ENCODE measurements around the gene INPP5D. TPM values are rescaled to one million over a fixed set of nuclear protein-coding genes. Genes with fewer than 3 reads are reported as not detected.
"Not testable (repeated sequence)": the region's sequence is repeated elsewhere in the genome, so short reads cannot be mapped to it uniquely, and the experiment has no call there.

The INPP5D gene
- total RNA-seq, 1 donor = 302 TPM

DNA sequence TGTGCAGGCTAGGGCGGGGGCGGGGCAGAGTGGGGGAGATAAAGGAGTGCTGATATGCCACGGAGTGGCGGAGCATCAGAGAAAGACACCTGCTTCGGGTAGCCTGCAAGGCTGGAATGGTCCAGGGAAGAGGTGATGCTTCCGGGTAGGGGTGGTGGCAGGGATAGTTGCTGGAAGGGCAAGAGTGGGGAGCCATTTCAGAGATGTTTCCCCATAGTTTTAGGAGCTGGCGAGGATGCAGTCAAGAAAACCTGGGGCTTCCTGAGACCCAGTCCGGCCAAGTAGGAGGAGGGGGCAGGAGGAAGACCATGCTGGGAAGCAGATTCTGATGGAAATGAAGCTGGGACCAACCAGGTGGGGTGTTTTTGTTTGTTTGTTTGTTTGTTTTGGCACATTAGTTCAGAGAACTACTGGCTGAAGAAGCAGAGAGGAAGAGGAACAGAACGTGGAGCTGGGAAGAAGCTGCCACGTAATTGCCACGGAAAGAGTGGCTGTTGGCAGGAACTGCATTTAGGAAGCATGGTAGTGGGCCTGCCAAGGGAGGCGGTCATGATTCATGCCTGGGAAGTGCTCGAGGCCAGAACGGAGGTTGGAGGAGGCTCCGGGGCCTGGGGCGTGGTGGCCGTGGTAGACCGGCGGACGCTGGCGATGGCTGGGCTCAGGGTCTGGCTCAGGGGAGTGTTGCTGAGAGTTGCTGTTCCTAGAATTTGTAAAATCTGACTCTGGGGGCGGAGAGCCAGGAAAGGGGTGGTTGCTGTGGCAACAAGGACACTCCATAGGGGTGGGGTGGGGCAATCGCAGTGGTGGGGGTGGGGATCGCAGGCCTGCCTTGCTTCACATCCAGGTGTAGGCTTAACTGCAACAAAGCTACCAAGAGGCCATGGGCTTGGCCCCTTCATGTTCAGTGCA lies 8.6 kb upstream of the INPP5D start:
- DNase-seq (ENCODE audit: low read depth in 2 of 3, low spot score in 2 of 3) = peak in 1 of 3 donors; percentile 35

DNA sequence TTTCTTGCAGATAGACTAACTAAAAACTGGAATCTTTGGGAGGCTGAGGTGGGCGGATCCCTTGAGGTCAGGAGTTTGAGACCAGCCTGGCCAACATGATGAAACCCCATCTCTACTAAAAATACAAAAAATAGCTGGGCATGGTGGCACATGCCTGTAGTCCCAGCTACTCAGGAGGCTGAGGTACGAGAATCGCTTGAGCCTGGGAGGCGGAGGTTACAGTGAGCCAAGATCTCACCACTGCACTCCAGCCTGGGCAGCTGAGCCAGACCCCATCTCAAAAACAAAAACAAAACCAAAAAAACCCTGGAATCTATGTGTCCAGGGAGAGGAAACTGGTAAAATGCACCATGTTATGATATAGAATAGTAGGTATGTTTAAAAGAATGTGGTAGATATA lies 7.6 kb upstream of the INPP5D start:
- DNase-seq (ENCODE audit: low read depth in 2 of 3, low spot score in 2 of 3) = not testable (repeated sequence)

GRCh38 chr2:233053928-233054784 lies 6.0 kb upstream of the INPP5D start:
- peak in 2 of 3 donors; percentile 55 to 58 for DNase-seq (ENCODE audit: low read depth in 2 of 3, low spot score in 2 of 3)

DNA sequence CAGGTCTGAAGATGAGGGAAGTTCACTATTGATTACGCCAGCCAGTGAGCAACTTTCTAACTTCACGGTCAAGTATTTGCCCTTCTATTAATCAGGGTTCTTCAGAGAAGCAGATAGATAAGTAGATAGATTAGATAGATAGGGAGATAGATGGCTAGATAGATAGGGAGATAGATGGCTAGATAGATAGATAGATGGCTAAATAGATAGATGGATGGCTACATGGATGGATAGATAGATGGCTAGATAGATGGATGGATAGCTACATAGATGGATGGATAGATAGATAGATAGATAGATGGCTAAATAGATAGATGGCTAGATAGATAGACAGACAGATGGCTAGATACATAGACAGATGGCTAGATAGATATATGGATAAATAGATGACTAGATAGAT lies 4.8 kb upstream of the INPP5D start:
- DNase-seq (ENCODE audit: low read depth in 2 of 3, low spot score in 2 of 3) = no peak

DNA sequence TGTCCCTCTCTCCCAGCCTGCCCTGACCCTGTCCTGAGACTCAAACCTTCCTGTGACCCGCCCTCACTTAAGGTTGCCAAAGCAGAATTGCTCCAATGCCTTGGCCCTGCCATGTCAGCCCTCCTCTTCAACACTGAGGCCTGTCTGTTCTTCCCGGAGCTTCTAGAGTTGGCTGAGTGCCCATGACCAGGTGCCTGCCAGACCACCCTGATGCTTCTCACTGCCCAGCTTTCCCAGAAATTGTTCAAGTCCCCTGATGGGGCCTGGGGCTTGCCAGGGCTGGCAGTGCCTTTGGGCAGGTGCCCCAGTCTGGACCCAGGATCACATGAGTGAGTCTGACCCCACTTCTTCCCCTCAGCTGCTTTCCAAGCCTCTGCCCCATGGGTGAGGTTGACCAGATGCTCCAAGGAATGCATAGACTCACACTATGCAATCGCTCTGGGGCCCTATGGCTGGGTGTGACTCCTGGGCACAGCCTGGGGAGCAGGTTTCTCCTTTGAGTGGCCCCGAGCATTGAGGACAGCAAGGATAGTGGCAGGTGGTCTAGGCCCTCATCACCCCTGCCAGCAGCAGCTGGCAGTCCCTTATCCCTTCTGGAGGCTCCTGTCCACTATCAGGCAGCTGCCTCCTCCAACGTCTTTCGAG lies 3.1 kb upstream of the INPP5D start:
- DNase-seq (ENCODE audit: low read depth in 2 of 3, low spot score in 2 of 3) = no peak

DNA sequence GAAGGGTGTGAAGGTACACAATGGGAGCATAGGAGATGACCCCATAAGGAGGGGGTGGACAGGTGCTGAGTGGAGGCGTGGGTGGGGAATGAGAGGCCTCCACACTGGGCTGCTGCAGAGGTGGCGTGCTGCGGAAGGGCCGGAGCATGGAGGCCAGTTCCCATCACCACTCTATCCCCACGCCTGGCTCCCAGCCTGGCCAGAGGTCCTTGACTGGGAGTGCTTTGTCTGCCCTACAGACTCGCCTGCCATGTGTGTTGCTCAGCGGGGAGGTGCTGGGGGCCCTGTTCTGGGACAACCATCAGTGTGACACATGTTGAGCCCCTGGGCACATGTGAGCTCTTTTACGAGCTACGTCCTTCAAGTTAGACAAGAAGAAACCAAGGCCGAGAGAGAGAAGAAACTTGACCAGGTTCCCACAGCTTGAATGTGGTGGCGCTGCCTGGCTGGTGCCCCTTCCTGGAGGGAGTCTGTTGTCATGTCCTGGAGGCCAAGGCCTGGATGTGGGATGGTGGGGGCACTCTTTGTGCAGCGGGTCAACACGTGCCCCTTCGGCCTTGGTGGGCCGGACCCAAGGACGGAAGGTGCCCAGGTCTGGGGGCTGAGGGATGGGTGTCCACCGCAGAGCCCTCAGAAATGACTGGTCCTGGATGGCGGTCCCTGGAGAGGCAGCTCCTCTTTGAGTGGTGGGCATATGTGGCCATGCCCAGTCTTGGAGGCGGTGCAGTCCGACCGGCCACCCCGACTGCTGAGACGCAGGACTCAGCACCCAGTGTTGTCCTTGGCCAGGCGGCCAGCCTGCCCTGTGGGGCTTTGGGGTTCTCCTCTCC lies 1.2 kb upstream of the INPP5D start:
- no peak for DNase-seq (ENCODE audit: low read depth in 2 of 3, low spot score in 2 of 3)

DNA sequence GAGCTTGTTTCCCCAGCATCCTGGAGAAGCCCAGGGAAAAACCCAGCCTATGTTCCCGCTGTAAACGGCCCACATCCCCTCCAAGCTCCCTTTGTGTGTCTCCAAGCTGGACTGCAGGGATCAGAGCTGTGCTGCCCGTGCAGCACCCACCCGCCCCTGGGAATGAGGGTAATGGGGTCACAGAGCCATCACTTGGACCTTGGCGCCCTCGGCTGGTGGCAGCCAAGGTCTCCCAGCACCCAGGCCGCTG lies 670 bp upstream of the INPP5D start:
- no peak for DNase-seq (ENCODE audit: low read depth in 2 of 3, low spot score in 2 of 3)

DNA sequence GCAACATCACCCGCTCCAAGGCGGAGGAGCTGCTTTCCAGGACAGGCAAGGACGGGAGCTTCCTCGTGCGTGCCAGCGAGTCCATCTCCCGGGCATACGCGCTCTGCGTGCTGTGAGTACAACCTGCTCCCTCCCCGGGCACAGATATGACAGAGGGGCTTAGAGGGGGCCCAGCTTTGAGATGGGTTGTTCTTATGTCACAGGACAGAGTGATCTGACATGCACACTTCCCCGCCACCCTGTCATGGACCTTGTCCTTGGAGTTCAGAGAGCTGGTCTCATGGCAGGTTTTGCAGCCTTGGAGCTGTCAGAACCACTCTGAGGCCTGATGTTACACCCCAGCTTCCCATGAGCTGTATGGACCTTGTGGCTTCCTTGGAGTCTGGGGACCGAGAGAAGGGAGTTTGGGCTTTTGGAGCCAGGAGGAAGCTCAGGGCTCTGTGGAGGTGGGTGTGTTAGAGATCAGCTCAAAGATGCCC lies 398 bp downstream of the INPP5D start:
- no peak for DNase-seq (ENCODE audit: low read depth in 2 of 3, low spot score in 2 of 3)

DNA sequence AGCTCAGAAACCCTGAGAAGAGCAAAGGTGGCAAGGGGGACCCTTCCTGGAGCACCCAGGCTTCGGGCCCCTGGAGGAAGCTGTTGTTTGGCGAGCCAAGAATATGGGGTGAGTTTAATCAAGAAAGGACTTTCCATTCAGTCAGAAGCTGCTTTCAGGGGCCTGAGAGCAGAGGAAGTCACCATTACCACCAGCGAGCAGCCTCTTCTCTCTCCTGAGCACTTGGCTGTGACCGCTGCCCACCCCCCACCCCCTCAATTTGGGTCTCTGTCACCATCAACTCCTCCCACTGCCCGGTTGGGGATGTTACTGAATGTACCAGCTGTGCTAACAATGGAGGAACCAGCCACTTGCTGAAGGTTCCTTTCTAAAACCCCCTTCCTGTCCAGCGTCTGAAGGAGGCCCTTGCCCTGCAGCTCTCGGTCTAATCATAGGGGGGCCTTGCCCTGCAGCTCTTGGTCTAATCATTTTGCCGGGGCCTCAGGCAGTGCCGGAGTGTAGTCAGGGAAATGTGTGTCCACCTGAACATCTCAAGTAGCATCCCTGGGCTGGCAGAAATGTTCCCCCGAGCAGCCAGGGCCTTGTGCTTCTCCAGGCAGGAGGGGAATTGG lies 943 bp downstream of the INPP5D start:
- peak in 1 of 3 donors; percentile 57 for DNase-seq (ENCODE audit: low read depth in 2 of 3, low spot score in 2 of 3)

DNA sequence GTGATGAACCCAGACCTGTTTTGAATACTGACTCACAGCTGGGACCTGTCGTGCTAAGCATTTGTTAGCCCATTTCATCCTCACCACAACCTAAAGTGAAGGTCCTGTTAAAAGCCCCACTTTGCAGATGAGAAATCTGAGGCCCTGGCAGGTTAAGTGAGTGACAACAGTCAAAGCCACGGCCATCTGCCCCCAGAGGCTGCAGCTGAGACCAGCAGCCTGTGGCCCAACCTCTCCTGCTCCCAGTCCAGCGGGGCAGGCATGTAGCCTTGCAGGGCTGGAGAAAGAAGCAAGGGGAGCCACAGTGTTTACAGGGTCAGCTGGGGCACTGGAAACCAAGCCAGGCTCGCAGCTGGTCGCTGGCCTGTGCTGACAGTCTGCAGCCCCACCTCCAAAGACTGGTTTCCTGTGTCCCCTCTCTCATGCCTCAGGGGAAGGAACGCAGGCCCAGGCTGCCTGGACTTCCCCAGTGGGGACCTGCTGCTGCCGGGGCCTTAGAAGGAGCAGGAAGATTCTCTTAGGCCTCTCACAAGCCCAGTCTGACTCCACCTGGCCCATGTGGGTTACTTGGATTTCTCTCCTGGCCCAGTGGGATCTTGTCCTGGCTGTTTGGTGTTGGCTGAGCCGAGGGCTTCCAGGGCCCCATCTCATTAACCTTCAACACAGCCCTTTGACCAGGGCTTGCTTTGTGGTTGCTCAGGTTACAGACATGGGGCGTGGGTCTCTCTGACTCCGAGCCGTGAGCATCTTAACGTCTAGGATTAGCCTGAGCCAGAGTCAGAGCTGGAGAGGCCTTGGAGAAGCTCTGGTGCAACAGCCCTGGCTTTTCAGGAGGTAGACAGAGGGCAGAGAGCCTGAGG lies 1.7 kb downstream of the INPP5D start:
- DNase-seq (ENCODE audit: low read depth in 2 of 3, low spot score in 2 of 3) = peak in 1 of 3 donors; percentile 36

- no peak for DNase-seq (ENCODE audit: low read depth in 2 of 3, low spot score in 2 of 3)
Observed at GRCh38 chr2:233062451-233062850, 2.3 kb downstream of the INPP5D start.

- no peak for DNase-seq (ENCODE audit: low read depth in 2 of 3, low spot score in 2 of 3)
Observed at GRCh38 chr2:233062946-233063268, 2.8 kb downstream of the INPP5D start.

DNA sequence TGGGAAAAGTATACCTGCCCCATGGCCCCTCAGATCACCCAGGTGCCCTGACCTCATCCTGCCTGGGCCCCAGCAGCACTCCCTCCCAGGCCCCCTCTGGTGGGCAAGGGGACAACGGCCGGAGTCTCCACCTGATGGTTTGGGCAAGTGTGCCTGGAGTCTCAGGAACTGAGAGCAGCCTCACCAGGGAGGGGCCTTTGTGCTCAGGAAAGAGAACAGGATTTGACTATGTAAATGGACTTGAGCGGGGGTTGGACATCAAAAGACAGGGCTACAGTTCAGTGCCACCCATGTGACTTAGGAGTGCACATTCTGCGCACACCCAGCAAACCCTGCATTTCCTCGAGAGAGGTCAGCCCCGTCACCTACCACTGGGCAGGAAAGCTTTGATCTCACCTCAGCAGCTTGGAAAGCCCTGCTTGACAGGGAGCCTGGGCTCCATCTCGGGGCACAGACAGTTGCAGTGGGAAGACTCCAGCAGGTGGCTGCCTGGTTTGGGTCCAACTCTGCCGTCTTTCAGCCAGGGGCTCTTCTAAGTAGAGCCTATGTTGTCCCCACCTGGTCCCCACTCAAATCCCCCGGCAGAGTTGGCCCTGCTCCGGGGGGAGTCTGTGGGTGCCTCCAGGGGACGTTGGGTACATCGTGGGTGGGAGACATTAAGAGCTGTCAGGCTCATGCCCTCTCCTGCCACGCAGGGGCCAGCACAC lies 3.3 kb downstream of the INPP5D start:
- no peak for DNase-seq (ENCODE audit: low read depth in 2 of 3, low spot score in 2 of 3)

DNA sequence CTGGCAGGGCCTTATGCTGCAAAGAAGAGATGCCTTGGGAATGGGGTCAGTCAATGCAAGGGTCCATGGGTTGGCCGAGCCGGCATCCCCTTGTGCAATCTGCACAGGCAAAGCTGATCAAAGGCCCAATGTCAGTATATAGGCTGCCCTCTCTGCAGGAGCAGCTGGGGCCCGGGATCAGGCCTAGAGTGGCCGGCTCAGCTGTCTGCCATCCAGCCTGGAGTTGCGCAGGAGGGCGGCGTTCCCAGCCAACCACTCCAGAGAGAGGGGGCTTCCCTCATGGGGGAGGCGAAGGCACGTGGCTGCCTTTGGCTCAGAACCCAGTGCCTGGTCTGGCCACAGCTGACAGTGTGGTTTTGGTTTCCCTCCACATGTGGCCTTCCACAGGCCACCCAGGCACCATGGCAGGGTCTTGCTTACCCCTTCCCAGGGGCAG lies 3.9 kb downstream of the INPP5D start:
- DNase-seq (ENCODE audit: low read depth in 2 of 3, low spot score in 2 of 3) = no peak

DNA sequence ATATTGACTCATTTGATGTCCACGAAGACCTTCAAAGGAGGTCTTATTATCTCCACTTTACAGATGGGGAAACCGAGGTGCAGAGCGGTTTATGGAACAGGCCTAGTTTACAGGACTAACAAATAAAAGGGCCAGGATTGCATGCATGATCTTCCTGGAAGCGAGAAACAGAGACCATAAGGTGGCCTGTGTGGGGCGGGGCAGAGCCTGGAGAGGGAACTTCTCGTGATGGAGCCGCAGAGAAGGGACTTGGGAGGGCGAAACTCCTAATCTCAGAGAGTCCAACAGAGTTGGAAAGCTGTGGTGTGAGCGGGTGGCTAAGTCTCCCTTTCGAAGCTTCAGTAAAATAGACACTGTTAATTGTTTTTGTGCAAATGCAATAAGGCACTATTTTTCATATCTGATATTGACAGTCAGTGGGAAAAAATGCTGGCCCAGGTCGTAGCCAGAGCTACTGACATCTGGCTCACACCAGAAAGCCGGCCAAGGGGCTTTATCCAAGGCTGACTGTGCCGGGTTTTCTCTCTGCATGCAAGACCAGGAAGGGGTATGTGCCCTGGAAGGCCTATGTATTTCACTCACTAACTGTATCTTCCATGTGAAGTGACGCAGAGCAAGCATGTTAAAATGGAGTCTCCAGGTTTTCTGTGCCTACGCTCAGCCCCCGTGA lies 4.5 kb downstream of the INPP5D start:
- DNase-seq (ENCODE audit: low read depth in 2 of 3, low spot score in 2 of 3) = no peak

DNA sequence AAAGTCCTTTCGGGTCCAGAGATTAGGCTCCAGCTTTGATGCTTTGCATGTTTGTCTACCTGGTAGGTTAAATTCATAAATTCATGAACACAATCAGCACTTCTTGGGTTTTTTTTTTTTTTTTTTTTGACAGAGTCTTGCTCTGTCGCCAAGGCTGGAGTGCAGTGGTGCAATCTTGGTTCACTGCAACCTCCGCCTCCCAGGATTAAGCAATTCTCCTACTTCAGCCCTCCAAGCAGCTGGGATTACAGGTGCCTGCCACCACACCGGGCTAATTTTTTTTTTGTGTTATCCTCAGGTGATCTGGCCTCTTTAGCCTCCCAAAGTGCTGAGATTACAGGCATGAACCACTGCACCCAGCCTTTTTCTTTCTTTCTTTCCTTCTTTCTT lies 5.1 kb downstream of the INPP5D start:
- not testable (repeated sequence) for DNase-seq (ENCODE audit: low read depth in 2 of 3, low spot score in 2 of 3)

GRCh38 chr2:233065954-233066470 lies 5.9 kb downstream of the INPP5D start:
- no peak for DNase-seq (ENCODE audit: low read depth in 2 of 3, low spot score in 2 of 3)

Data from hematopoietic multipotent progenitor cell (in vitro differentiated cells).